ENCODE data around the gene ANAPC2.

ANAPC2 gene

GRCh38 chr9:137175345-137175961 is 12.9 kb downstream of the ANAPC2 start:
- DNase-seq (ENCODE audit: low spot score) = no peak

- DNase-seq (ENCODE audit: low spot score) = no peak
These were observed 13.6 kb downstream of the ANAPC2 start for GRCh38 chr9:137174722-137175293.

GRCh38 chr9:137173796-137174664 is 14.3 kb downstream of the ANAPC2 start:
- no peak for DNase-seq (ENCODE audit: low spot score)

GRCh38 chr9:137172901-137173795 is 15.2 kb downstream of the ANAPC2 start:
- DNase-seq (ENCODE audit: low spot score) = no peak

GRCh38 chr9:137171149-137171900 is 17.0 kb downstream of the ANAPC2 start:
- DNase-seq (ENCODE audit: low spot score) = no peak

GRCh38 chr9:137170486-137171148 is 17.7 kb downstream of the ANAPC2 start:
- no peak for DNase-seq (ENCODE audit: low spot score)

GRCh38 chr9:137169896-137170358 is 18.4 kb downstream of the ANAPC2 start, which contains the start of gene LRRC26:
Gene LRRC26, minus strand, starts transcription at chr9:137170051. Its CDS starts 108 bp downstream, at chr9:137169943.
- DNase-seq (ENCODE audit: low spot score) = no peak

- DNase-seq (ENCODE audit: low spot score) = no peak
These were observed 19.2 kb downstream of the ANAPC2 start for GRCh38 chr9:137168904-137169856.

- no peak for DNase-seq (ENCODE audit: low spot score)
These were observed 19.8 kb downstream of the ANAPC2 start for GRCh38 chr9:137168573-137168903.

- no peak for DNase-seq (ENCODE audit: low spot score)
These were observed 20.4 kb downstream of the ANAPC2 start for GRCh38 chr9:137167747-137168572.

- no peak for DNase-seq (ENCODE audit: low spot score)
These were observed 21.0 kb downstream of the ANAPC2 start for GRCh38 chr9:137167277-137167746.

GRCh38 chr9:137166380-137167229 is 21.8 kb downstream of the ANAPC2 start:
- no peak for DNase-seq (ENCODE audit: low spot score)

GRCh38 chr9:137165250-137165836 is 23.0 kb downstream of the ANAPC2 start:
- DNase-seq (ENCODE audit: low spot score) = no peak

- DNase-seq (ENCODE audit: low spot score) = no peak
These were observed 23.8 kb downstream of the ANAPC2 start for GRCh38 chr9:137164370-137165249.

- no peak for DNase-seq (ENCODE audit: low spot score)
These were observed 24.6 kb downstream of the ANAPC2 start for GRCh38 chr9:137163805-137164204.

GRCh38 chr9:137163365-137163715 is 25.0 kb downstream of the ANAPC2 start:
- no peak for DNase-seq (ENCODE audit: low spot score)
